C4-2B (cell line): ENCODE measurements around the gene FRMD4A.

Experiments
- H3K27ac ChIP-seq: fragments of 450-650 bp; 2 replicates; pipeline ENCODE4 v1.5.1; 2017
- ZFX ChIP-seq: fragments of 450-650 bp; IDR thresholded peaks from 2 replicates; pipeline ENCODE4 v1.6.1; 2017
- TF ChIP-seq, protein P1 (sequence below): fragments of 450-650 bp; conservative IDR thresholded peaks from 2 replicates; pipeline ENCODE4 v1.5.1; 2017; ENCODE audit warnings: mild to moderate bottlenecking

Gene FRMD4A

DNA sequence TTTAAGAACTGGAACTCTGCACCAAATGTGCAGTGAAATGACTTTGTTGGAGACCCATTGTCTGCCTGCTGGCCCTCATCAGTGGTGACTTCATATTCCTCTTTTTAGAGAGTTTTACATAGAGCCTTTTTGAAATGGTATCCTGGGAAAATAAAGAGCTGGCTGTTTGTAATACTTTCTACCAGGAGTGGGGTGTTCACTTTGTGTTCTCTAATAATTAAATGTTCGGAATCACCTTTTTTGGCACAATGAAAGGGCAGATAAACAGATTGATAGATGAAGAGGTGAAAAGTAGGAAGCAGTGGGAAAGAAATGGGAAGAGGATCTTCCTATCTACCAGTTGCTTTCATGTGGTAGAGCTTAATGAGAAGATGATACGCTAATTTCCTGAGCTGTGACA lies 688.4 kb downstream of the FRMD4A start:
- H3K27ac ChIP-seq = no peak overlapping the region
- TF ChIP-seq, protein P1, sequence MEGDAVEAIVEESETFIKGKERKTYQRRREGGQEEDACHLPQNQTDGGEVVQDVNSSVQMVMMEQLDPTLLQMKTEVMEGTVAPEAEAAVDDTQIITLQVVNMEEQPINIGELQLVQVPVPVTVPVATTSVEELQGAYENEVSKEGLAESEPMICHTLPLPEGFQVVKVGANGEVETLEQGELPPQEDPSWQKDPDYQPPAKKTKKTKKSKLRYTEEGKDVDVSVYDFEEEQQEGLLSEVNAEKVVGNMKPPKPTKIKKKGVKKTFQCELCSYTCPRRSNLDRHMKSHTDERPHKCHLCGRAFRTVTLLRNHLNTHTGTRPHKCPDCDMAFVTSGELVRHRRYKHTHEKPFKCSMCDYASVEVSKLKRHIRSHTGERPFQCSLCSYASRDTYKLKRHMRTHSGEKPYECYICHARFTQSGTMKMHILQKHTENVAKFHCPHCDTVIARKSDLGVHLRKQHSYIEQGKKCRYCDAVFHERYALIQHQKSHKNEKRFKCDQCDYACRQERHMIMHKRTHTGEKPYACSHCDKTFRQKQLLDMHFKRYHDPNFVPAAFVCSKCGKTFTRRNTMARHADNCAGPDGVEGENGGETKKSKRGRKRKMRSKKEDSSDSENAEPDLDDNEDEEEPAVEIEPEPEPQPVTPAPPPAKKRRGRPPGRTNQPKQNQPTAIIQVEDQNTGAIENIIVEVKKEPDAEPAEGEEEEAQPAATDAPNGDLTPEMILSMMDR = no peak
- no peak for TF ChIP-seq ZFX

DNA sequence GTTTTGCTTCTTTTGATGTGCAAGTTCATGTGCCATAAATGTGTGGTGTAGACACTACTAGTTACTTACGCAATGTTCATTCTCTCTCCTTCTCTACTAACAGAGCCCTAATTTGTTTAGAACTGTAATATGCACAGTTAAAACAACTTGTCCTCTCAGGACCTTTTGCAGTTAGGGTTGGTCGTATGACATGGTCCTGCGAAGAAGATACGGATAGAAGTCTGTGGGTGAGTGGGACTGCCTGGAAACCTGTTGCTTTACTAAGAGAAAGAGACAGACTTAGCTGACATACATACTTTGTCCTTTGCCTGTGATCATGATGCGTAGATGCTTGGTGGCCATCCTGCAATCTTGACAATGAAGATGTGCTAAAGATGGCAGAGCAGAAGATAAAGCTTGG lies 692.8 kb downstream of the FRMD4A start:
- no peak for TF ChIP-seq ZFX
- TF ChIP-seq, protein P1 = no peak
- no peak overlapping the region for H3K27ac ChIP-seq

- H3K27ac ChIP-seq = no peak overlapping the region
- no peak for TF ChIP-seq ZFX
- TF ChIP-seq, protein P1 = no peak
Measured at GRCh38 chr10:13637303-13637856, 693.3 kb downstream of the FRMD4A start.

DNA sequence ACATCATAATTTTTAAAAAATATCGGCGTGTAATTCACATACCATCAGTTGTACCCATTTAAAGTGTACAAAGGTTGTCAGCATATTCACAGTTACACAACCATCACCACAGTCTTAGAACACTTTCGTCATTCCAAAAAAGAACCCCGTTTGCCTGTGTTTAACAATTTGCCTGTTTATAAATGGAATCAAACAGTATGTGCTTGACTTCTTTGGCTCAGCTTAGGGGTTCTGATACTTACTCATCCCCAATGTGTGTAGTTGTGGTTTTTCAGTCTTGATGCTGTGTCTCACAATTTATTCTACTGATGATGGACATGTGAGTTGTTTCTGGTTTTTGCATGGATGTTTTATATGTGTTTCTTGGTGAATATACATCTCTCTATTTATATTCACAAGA lies 693.9 kb downstream of the FRMD4A start:
- no peak for TF ChIP-seq ZFX
- TF ChIP-seq, protein P1 = no peak
- H3K27ac ChIP-seq = no peak overlapping the region

GRCh38 chr10:13634207-13634606 lies 696.5 kb downstream of the FRMD4A start:
- H3K27ac ChIP-seq = no peak overlapping the region
- TF ChIP-seq, protein P1 = no peak
- no peak for TF ChIP-seq ZFX

DNA sequence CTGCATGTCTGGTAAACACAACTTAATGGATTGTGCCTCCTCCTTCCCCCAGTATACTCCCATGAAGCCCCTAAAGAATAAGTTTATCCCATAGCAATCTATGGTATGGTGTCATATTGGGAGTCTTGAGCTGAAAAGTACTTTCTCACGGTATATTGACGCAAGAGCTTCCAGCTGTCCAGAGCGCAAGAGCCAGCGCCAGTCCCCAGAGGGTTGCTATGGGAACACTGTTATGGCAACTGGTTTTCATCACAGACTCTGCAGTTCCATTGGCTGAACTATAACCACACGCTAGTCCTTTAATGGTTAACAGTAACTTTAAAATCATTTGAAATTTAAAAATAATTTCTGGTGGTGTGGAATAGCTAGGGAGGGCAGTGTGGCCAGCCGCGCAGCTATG lies 697.0 kb downstream of the FRMD4A start:
- TF ChIP-seq, protein P1 = no peak
- TF ChIP-seq ZFX = no peak
- no peak overlapping the region for H3K27ac ChIP-seq

DNA sequence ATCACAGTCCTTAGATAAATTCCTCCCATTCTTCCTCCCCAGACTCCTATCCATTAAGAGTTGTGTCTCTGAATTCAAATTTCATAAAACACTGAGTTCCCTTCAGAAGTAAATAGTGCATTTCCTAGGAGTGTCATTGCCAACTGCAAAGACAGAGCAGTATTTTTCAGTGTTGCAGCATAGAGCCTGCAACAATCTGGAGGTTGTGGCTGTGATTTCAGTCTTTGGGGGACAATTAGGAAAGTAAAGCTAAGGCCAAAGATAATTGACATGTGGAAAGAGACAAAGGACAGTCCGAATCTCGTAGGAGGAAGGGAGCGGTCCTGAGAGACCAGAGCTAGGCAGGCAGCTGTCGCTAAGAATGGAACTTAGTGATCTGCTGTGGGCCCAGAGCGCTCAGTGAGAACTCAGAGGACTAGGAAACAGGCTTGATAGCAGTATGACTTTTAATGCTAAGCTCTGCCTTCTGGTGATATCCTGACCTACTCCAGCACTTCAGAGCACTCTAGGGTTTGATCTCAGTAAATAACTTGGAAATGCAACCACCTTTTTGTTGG lies 697.8 kb downstream of the FRMD4A start:
- no peak overlapping the region for H3K27ac ChIP-seq
- TF ChIP-seq, protein P1 = no peak
- no peak for TF ChIP-seq ZFX
